Pancreas (tissue), 10 donors: ENCODE measurements around the gene PEAK1. TPM values are rescaled to one million over a fixed set of nuclear protein-coding genes. Genes with fewer than 3 reads are reported as not detected.
A peak's percentile ranks its signal among the peaks of the same experiment; 100 is the strongest.

Source experiments
- ATAC-seq, 4 donors: fragments of 200-7000 bp; cut with Tn5 transposase; one replicate each; pipeline versions ENCODE4 v1.8.0 to v1.9.1; 2020; ENCODE audit warnings: mild to moderate bottlenecking in 4 of 4, moderate library complexity in 4 of 4
- DNase-seq, 6 donors: peaks; one replicate each; pipeline ENCODE4 v3.0.0-alpha.2; 2020
- FAIRE-seq: peaks from 2 replicates; lab custom pipeline; 2012; peaks lifted over from hg19 to GRCh38; lab: Jason Lieb, UNC
- H3K27ac ChIP-seq, 4 donors: fragments of 200-600 bp; sonication (generic); 1 replicate in 3 of 4; 2 replicates in 1 of 4; pipeline versions ENCODE4 v1.5.0 to v1.8.0; 2020
- H3K27me3 ChIP-seq, 4 donors: fragments of 200-600 bp; one replicate each; pipeline ENCODE4 v1.8.0; 2021
- H3K36me3 ChIP-seq, 3 donors: fragments of 200-600 bp; sonication (generic) in 1 of 3; one replicate each; pipeline versions ENCODE4 v1.5.0 to v1.8.0; 2020 to 2021
- H3K4me1 ChIP-seq, 3 donors: fragments of 200-600 bp; one replicate each; pipeline ENCODE4 v1.8.0; 2021
- H3K4me3 ChIP-seq, 4 donors: fragments of 200-600 bp; sonication (generic) in 2 of 4; one replicate each; pipeline versions ENCODE4 v1.5.0 to v1.8.0; 2020 to 2021
- H3K9me3 ChIP-seq, 4 donors: fragments of 200-600 bp; one replicate each; pipeline ENCODE4 v1.8.0; 2021
- WGBS, 2 donors: extraction: QIAGEN DNeasy Blood & Tissue Kit; methylation state at CpG; one replicate each; pipeline ENCODE4 v1.1.7; 2013; 5-methylcytosine and 5-hydroxymethylcytosine counted together
- intact Hi-C, 3 donors: fragments of 100-400 bp; cut with DNase I; formaldehyde crosslinking; loops; one replicate each; pipeline versions ENCODE4 v1.11.1 to v1.14.2; 2022
- polyA plus RNA-seq, 2 donors: library from polyadenylated mRNA; stranded (reverse); fragments of 200-250 nt; gene quantifications; one replicate each; pipeline ENCODE4 v1.2.3, GENCODE V29; 2013
- total RNA-seq, 6 donors: library from RNA; stranded (reverse); fragmentation: NEBNext Ultra II Directional in 4 of 6; extraction: Animal tissue kit (Norgen Biotek cat#: 25700) in 4 of 6; gene quantifications; one replicate each; pipeline versions ENCODE4 v1.2.1 to v1.2.4, GENCODE V29; 2021 to 2023
- TF ChIP-seq, protein P1 (sequence below), 4 donors: fragments of 200-600 bp; sonication (generic) in 3 of 4; IDR thresholded peaks; one replicate each; pipeline versions ENCODE4 v1.5.0 to v1.8.0; 2021; ENCODE audit warnings: antibody characterized with exemption in 4 of 4
- donor health status: healthy with polysubstance abuse.
- donor health status: DM: no; HTN: no; CAD: no; lungs with moderate emphysema.
- donor health status: DM: no; HTN: no; CAD: no.
- donor health status: control.
- donor health status: control.
- donor health status: Bipolar disorder and iron deficiency.
- donor health status: DM: yes; HTN: yes; CAD: no.
- donor health status: DM: no; HTN: no; CAD: no.
- donor health status: DM: no; HTN: no; CAD: no.
- donor health status: DM: yes; HTN: yes; CAD: no.

PEAK1 gene
- total and polyA plus RNA-seq, 8 donors = 1.8 to 27.6 (median 12.1) TPM

DNA sequence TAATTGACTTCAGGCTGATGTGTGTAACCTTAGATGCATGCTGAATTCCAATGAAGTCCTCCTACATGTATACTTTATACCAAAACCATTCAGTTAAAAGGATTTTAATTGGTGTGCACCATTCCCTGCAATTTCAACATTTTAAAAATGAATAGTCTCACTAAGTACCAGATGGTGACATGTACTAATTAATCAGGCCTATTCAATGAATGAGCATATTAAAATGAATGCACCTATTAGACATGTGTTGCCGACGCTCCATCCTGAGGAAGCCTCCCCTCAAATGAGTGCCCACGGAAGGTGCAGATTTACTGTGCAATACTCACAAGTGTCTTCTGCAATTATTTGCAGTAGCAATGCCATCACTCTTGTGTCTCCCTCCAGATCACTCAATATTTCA is 224.3 kb downstream of the PEAK1 start:
- no peaks in the 10 kb centered on the region for H3K27me3 ChIP-seq
- TF ChIP-seq, protein P1, sequence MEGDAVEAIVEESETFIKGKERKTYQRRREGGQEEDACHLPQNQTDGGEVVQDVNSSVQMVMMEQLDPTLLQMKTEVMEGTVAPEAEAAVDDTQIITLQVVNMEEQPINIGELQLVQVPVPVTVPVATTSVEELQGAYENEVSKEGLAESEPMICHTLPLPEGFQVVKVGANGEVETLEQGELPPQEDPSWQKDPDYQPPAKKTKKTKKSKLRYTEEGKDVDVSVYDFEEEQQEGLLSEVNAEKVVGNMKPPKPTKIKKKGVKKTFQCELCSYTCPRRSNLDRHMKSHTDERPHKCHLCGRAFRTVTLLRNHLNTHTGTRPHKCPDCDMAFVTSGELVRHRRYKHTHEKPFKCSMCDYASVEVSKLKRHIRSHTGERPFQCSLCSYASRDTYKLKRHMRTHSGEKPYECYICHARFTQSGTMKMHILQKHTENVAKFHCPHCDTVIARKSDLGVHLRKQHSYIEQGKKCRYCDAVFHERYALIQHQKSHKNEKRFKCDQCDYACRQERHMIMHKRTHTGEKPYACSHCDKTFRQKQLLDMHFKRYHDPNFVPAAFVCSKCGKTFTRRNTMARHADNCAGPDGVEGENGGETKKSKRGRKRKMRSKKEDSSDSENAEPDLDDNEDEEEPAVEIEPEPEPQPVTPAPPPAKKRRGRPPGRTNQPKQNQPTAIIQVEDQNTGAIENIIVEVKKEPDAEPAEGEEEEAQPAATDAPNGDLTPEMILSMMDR (IDR thresholded peaks at IDR 0.05) = no peak
- FAIRE-seq (no peak), DNase-seq (no peak), ATAC-seq (no peak)
- no peak overlapping the region for H3K4me3 ChIP-seq
- no peaks in the 10 kb centered on the region for H3K9me3 ChIP-seq
- intact Hi-C loops = no loop called here
- peaks cover 0 to 5% (median 0%) of the 10 kb centered on the region in 3 donors for H3K36me3 ChIP-seq
- H3K27ac ChIP-seq = no peak overlapping the region
- WGBS, 2 donors = 96 to 99% methylated on average over 3 of the region's 3 CpGs
- no peaks in the 10 kb centered on the region for H3K4me1 ChIP-seq

GRCh38 chr15:77192451-77192850 is 227.5 kb downstream of the PEAK1 start:
- TF ChIP-seq, protein P1 (IDR thresholded peaks at IDR 0.05) = no peak
- 49 to 61% methylated on average over 4 of the region's 4 CpGs for WGBS, 2 donors
- ATAC-seq (no peak), FAIRE-seq (no peak), DNase-seq (no peak)
- H3K36me3 ChIP-seq = no peaks in the 10 kb centered on the region
- H3K27ac ChIP-seq = no peak overlapping the region
- no peaks in the 10 kb centered on the region for H3K27me3 ChIP-seq
- peaks cover 0 to 1% (median 0%) of the 10 kb centered on the region in 3 donors for H3K4me1 ChIP-seq
- intact Hi-C loops = no loop called here
- H3K9me3 ChIP-seq = no peaks in the 10 kb centered on the region
- H3K4me3 ChIP-seq = no peak overlapping the region

DNA sequence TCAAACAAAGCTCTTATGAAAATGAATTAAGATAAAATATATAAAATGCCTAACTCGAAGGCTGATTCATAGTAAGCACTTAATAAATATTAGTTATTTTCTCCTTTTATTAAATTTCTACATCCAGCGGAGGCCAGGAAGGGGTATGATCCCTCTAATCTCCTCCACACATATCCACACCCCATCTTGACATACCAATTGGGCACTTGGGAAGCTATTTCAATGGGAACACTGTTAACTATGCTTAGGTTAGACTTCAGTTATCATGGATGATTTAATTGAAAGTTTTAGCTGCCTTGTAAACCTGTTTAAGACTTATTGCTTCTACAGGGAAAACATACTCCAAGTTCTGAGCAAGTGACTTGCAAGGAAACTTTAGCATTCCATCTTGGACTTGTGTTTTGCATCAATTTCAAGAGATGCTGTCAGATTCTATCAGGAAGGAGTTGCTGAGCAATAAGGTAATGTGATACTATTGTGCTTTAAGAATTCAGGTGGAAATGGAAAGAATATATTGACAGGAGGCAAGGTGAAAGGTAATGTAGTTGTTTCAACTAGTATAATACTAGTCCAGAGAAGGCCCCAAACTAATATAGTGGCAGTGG is 228.6 kb downstream of the PEAK1 start:
- intact Hi-C loops = no loop called here
- H3K36me3 ChIP-seq = no peaks in the 10 kb centered on the region
- H3K4me3 ChIP-seq = no peak overlapping the region
- WGBS, 2 donors = 79 to 92% methylated on average over 2 of the region's 2 CpGs
- FAIRE-seq (no peak), DNase-seq (no peak), ATAC-seq (no peak)
- H3K27ac ChIP-seq = no peak overlapping the region
- no peaks in the 10 kb centered on the region for H3K27me3 ChIP-seq
- TF ChIP-seq, protein P1 (IDR thresholded peaks at IDR 0.05) = no peak
- peaks cover 0 to 10% (median 9%) of the 10 kb centered on the region in 3 donors for H3K4me1 ChIP-seq
- H3K9me3 ChIP-seq = no peaks in the 10 kb centered on the region

DNA sequence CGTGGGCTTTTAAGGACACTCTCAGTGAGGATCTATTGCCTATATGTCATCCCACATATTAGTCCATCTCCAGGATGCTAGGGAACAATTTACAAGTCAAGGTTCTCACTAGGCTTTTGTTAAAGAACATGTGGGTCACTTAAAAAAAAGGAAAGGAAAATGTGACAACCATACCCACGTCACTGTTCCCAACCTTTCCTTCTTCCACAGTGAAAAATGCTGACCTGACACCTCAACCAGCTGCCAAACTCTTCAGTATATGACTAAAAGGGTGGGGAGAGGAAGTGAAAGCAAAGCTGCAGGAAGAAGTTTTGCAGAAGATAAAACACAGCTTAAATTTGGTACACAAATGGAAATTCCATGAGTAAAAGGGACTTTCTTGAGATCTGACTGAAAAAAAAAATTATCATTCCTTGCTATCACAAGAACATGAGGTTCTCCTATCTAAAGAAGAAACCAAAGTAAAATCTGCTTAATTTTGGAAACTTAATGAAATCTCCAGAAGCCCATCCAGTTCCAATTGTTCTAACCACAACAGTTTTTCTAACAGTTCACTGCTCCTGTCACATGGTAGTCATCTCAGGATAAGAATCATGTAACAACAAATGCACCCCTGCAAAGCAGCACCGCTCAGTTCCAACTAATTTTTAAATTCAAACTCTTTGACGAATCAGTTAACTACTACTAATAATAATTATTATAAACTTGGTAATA is 232.0 kb downstream of the PEAK1 start:
- ATAC-seq = peak in 3 of 4 donors; percentile 15 to 73 (median 44)
- Histone ChIP-seq H3K9me3 (no peaks in the 10 kb centered on the region), H3K4me3 (no peak overlapping the region), H3K27ac (peak overlapping the region in 2 of 4 donors; percentile 29 to 45), H3K27me3 (no peaks in the 10 kb centered on the region), H3K36me3 (no peaks in the 10 kb centered on the region), H3K4me1 (peaks cover 0 to 28% (median 21%) of the 10 kb centered on the region in 3 donors)
- TF ChIP-seq, protein P1 (IDR thresholded peaks at IDR 0.05) = no peak
- WGBS, 2 donors = 76 to 82% methylated on average over 4 of the region's 4 CpGs
- intact Hi-C loops = loop anchor here in 1 of 3 donors (10.0 kb wide), 1 partner anchor 347 kb away; no protein-coding TSS in a partner anchor
- FAIRE-seq = no peak
- peak in 1 of 6 donors; percentile 46 for DNase-seq
